Psoas muscle (tissue), 8 donors: ENCODE measurements around the gene CES2. TPM values are rescaled to one million over a fixed set of nuclear protein-coding genes. Genes with fewer than 3 reads are reported as not detected.

Experiments used
- ATAC-seq, 4 donors: fragments of 200-7000 bp; cut with Tn5 transposase; one replicate each; pipeline ENCODE4 v1.9.1; 2020; ENCODE audit warnings: moderate library complexity in 3 of 4, mild to moderate bottlenecking in 2 of 4
- DNase-seq, 2 donors: peaks; one replicate each; pipeline ENCODE4 v3.0.0-alpha.2; 2020
- H3K27ac ChIP-seq: fragments of 200-600 bp; one replicate; pipeline ENCODE4 v1.8.0; 2022
- H3K27me3 ChIP-seq, 3 donors: fragments of 200-600 bp in 1 of 3; one replicate each; pipeline versions ENCODE4 v1.6.1 to v1.8.0; 2013 to 2022; ENCODE audit warnings: low read length in 2 of 3, mild to moderate bottlenecking in 2 of 3, moderate library complexity in 1 of 3; ENCODE audit not compliant: insufficient read depth in 3 of 3
- H3K36me3 ChIP-seq, 2 donors: fragments of 200-600 bp in 1 of 2; one replicate each; pipeline versions ENCODE4 v1.6.1 to v1.8.0; 2013 to 2022; ENCODE audit warnings: low read depth in 1 of 2, mild to moderate bottlenecking in 1 of 2, moderate library complexity in 1 of 2; ENCODE audit not compliant: insufficient read depth in 1 of 2
- H3K4me1 ChIP-seq: fragments of 200-600 bp; one replicate; pipeline ENCODE4 v1.8.0; 2022
- H3K4me3 ChIP-seq: fragments of 200-600 bp; one replicate; pipeline ENCODE4 v1.8.0; 2022; ENCODE audit warnings: mild to moderate bottlenecking
- H3K9me3 ChIP-seq: fragments of 200-600 bp; one replicate; pipeline ENCODE4 v1.8.0; 2022
- WGBS, 3 donors: extraction: QIAGEN DNeasy Blood & Tissue Kit; methylation state at CpG; one replicate each; pipeline versions ENCODE4 v1.1.6 to v1.1.7; 2013; 5-methylcytosine and 5-hydroxymethylcytosine counted together
- intact Hi-C, 2 donors: fragments of 100-400 bp; cut with DNase I; formaldehyde crosslinking; loops; one replicate each; pipeline versions ENCODE4 v1.11.0 to v1.14.2; 2022
- polyA plus RNA-seq, 3 donors: library from polyadenylated mRNA; stranded (reverse); fragments of 200-250 nt; gene quantifications; one replicate each; pipeline ENCODE4 v1.2.3, GENCODE V29; 2013
- total RNA-seq, 4 donors: library from RNA; stranded (reverse); fragmentation: NEBNext Ultra II Directional in 2 of 4; extraction: Animal tissue kit (Norgen Biotek cat#: 25700) in 2 of 4; gene quantifications; one replicate each; pipeline versions ENCODE4 v1.2.1 to v1.2.4, GENCODE V29; 2021 to 2023
- TF ChIP-seq, protein P1 (sequence below): fragments of 200-600 bp; IDR thresholded peaks from one replicate; pipeline ENCODE4 v1.8.0; 2022; ENCODE audit warnings: antibody characterized with exemption
- donor health status: healthy with polysubstance abuse.
- donor health status: DM: no; HTN: no; CAD: no; lungs with moderate emphysema.
- donor health status: Bipolar disorder and iron deficiency.
- donor health status: healthy.
- donor health status: DM: yes; HTN: yes; CAD: no.
- donor health status: DM: no; HTN: no; CAD: no.
- donor health status: DM: no; HTN: no; CAD: no.
- donor health status: DM: yes; HTN: yes; CAD: no.

CES2 gene
- total and polyA plus RNA-seq, 7 donors, result 12.8 to 92.8 (median 22.7) TPM

GRCh38 chr16:66925322-66925840 lies 9.9 kb upstream of the CES2 start, which contains the start of gene RRAD:
TSS of gene RRAD (minus strand) at chr16:66925535. CDS start at chr16:66925179, 356 bp downstream.
- Histone ChIP-seq H3K27ac (peak within 1 kb of the TSS; percentile 96), H3K27me3 (no peaks in the 10 kb centered on the region), H3K4me3 (peak within 1 kb of the TSS; percentile 67), H3K4me1 (peaks cover 37% of the 10 kb centered on the region), H3K36me3 (peaks cover 0 to 32% of the 10 kb centered on the region in 2 donors), H3K9me3 (no peaks in the 10 kb centered on the region)
- TF ChIP-seq, protein P1, sequence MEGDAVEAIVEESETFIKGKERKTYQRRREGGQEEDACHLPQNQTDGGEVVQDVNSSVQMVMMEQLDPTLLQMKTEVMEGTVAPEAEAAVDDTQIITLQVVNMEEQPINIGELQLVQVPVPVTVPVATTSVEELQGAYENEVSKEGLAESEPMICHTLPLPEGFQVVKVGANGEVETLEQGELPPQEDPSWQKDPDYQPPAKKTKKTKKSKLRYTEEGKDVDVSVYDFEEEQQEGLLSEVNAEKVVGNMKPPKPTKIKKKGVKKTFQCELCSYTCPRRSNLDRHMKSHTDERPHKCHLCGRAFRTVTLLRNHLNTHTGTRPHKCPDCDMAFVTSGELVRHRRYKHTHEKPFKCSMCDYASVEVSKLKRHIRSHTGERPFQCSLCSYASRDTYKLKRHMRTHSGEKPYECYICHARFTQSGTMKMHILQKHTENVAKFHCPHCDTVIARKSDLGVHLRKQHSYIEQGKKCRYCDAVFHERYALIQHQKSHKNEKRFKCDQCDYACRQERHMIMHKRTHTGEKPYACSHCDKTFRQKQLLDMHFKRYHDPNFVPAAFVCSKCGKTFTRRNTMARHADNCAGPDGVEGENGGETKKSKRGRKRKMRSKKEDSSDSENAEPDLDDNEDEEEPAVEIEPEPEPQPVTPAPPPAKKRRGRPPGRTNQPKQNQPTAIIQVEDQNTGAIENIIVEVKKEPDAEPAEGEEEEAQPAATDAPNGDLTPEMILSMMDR, result no peak
- ATAC-seq (peak; percentile 23 to 45 (median 34)), DNase-seq (peak; percentile 80 to 87)
- intact Hi-C loops, result no loop called here
- 1 to 2% (median 2%) methylated on average over 31 to 42 of the region's 42 CpGs for WGBS, 3 donors

GRCh38 chr16:66926171-66926947 lies 9.0 kb upstream of the CES2 start:
- H3K4me1 ChIP-seq, result peaks cover 40% of the 10 kb centered on the region
- H3K4me3 ChIP-seq, result peak overlapping the region; percentile 67
- peak; percentile 0 to 49 (median 23) for ATAC-seq
- peak overlapping the region; percentile 96 for H3K27ac ChIP-seq
- H3K27me3 ChIP-seq, result no peaks in the 10 kb centered on the region
- intact Hi-C loops, result loop anchor here in 1 of 2 donors (2.0 kb wide), 1 partner anchor 26 kb away; no protein-coding TSS in a partner anchor
- H3K36me3 ChIP-seq, result peaks cover 0 to 32% of the 10 kb centered on the region in 2 donors
- TF ChIP-seq, protein P1, result no peak
- no peaks in the 10 kb centered on the region for H3K9me3 ChIP-seq
- DNase-seq, result peak; percentile 67 to 82
- WGBS, 3 donors, result 31 to 41% (median 40%) methylated on average over 5 of the region's 5 CpGs

GRCh38 chr16:66926961-66927436 lies 8.3 kb upstream of the CES2 start:
- intact Hi-C loops, result loop anchor here in 1 of 2 donors (2.0 kb wide), 1 partner anchor 26 kb away; no protein-coding TSS in a partner anchor
- WGBS, 3 donors, result 18 to 25% (median 21%) methylated on average over 3 of the region's 3 CpGs

GRCh38 chr16:66927918-66928649 lies 7.2 kb upstream of the CES2 start:
- Histone ChIP-seq H3K27ac (peak overlapping the region; percentile 96), H3K4me1 (peaks cover 49% of the 10 kb centered on the region), H3K36me3 (peaks cover 0 to 32% of the 10 kb centered on the region in 2 donors), H3K27me3 (no peaks in the 10 kb centered on the region), H3K9me3 (no peaks in the 10 kb centered on the region), H3K4me3 (peak overlapping the region; percentile 24)
- TF ChIP-seq, protein P1, result no peak
- 25 to 41% (median 28%) methylated on average over 8 of the region's 8 CpGs for WGBS, 3 donors
- peak; percentile 82 to 92 for DNase-seq
- intact Hi-C loops, result loop anchor here in 1 of 2 donors (2.0 kb wide), 1 partner anchor 27 kb away; no protein-coding TSS in a partner anchor
- peak; percentile 54 to 69 (median 62) for ATAC-seq

More at GRCh38 chr16:66926961-66927436, 8.3 kb upstream of the CES2 start:
- peak in 1 of 2 donors; percentile 73 for DNase-seq
- Histone ChIP-seq H3K4me3 (peak overlapping the region; percentile 67), H3K4me1 (peaks cover 42% of the 10 kb centered on the region), H3K27me3 (no peaks in the 10 kb centered on the region), H3K27ac (peak overlapping the region; percentile 96), H3K36me3 (peaks cover 0 to 34% of the 10 kb centered on the region in 2 donors), H3K9me3 (no peaks in the 10 kb centered on the region)
- peak; percentile 3 to 46 (median 36) for ATAC-seq
- TF ChIP-seq, protein P1, result no peak
